HG02884 (cell line): Measurements from ENCODE around the gene HYAL4.
"Not testable (repeated sequence)": the region's sequence is repeated elsewhere in the genome, so short reads cannot be mapped to it uniquely, and the experiment has no call there.

Source experiments
- ATAC-seq: cut with Tn5 transposase; IDR thresholded peaks from one replicate; pipeline ENCODE4 v1.9.1; 2021; ENCODE audit warnings: mild to moderate bottlenecking, moderate library complexity; ENCODE audit not compliant: unreplicated experiment

The HYAL4 gene

DNA sequence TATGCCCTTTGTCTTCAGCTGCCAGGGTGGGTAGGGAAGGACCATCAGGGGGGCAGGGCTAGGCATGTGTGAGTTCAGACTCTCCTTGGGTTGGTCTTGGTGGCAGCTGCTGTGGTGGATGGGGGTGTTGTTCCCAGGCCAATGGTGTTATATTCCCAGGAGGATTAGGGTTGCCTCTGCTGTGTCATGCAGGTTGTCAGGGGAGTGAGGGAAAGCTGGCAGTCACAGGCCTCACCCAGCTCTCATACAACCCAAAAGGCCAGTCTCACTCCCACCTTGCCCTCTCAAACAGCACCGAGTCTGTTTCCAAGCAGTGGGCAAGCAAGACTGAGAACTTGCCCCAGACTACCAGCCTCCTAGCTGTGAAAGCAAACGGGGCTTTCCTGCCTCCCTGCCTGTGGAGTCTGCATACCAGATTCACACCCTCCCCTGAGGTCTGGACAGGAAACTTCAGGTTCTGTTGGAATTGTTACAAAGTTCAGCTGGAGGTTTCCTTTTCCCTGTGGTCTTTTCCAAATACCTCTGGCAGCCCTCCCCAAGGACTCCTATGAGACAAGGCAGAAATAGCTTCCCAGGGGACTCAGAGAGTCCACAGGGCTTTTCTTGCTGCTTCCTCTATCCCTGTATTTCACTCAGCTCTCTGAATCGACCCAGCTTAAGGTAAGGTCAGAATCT, 1.4 kb downstream of the HYAL4 start:
- no peak for ATAC-seq

GRCh38 chr7:123847868-123848267, 2.9 kb downstream of the HYAL4 start:
- ATAC-seq = no peak

GRCh38 chr7:123849855-123850254, 4.9 kb downstream of the HYAL4 start:
- no peak for ATAC-seq

- not testable (repeated sequence) for ATAC-seq
Observed at GRCh38 chr7:123851404-123851803, 6.4 kb downstream of the HYAL4 start.

GRCh38 chr7:123854291-123854690, 9.3 kb downstream of the HYAL4 start:
- ATAC-seq = not testable (repeated sequence)

DNA sequence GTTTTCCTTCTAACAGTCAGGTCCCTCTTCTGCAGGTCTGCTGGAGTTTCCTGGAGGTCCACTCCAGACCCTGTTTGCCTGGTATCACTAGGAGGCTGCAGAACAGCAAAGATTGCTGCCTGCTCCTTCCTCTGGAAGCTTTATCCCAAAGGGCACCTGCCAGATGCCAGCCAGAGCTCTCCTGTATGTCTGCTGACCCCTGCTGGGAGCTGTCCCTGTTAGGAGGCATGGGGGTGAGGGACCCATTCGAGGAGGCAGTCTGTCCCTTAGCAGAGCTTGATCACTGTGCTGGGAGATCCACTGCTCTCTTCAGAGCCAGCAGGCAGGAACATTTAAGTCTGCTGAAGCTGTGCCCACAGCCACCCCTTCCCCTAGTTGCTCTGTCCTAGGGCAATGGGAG, 11.5 kb downstream of the HYAL4 start:
- not testable (repeated sequence) for ATAC-seq

- ATAC-seq = no peak
Observed at GRCh38 chr7:123860848-123861247, 15.9 kb downstream of the HYAL4 start.

DNA sequence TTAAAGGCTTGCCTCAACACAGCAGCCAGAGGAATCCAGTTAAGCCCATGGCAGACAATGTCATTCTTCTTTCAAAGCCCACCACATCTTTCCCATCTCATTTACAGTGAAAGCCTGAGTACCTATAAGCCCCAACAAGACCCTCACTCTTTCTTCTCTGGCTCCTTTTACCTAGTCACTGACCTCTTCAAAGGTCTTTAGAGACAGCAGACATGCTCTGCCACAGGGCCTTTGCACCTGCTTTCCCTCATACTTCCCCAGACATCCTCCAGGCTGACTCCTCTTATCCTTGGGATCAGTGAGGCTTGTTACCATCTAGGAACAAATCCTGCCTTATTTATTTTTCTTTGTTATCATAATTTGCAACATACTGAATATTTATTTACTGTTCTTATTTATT, 17.8 kb downstream of the HYAL4 start:
- ATAC-seq = no peak

GRCh38 chr7:123863461-123863860, 18.5 kb downstream of the HYAL4 start:
- ATAC-seq = no peak

DNA sequence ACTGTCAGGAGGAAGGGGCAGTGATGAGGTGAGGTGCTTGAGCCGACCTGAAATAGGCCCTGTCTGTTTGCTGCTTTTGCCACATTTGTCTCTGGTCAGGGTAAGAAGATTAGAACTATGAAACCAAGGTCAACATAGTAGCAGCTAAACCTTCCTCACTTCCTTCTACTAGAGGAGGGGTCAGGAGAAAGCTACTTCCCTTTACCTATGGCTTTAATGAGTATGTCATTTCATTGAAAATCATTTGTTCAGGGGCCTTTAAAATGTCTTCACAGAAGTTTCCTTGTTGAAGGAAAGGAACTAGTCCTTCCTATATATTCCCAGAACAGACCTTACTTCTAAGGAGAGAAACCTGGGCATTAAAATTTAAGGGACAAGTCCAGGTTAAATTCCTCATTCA, 19.0 kb downstream of the HYAL4 start:
- no peak for ATAC-seq

GRCh38 chr7:123864436-123864835, 19.5 kb downstream of the HYAL4 start:
- no peak for ATAC-seq

DNA sequence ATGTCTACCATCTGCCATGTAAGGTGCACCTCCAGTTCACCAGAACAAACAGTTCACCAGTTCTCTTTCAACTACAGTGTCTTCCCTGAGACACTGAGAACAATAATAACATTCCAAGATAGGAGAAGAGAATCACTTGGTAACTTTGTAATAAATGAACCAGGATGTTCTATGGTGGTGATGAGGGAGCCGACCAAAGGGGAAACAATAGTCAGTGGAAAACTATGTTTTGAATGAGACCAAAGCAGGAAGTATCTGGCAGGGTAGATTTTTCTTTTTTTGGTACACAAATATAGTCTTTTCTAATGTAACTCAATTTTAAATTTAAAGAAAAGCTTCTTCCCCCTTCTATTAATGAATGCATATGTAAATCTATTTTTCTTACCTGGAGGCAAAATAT, 20.0 kb downstream of the HYAL4 start:
- no peak for ATAC-seq

DNA sequence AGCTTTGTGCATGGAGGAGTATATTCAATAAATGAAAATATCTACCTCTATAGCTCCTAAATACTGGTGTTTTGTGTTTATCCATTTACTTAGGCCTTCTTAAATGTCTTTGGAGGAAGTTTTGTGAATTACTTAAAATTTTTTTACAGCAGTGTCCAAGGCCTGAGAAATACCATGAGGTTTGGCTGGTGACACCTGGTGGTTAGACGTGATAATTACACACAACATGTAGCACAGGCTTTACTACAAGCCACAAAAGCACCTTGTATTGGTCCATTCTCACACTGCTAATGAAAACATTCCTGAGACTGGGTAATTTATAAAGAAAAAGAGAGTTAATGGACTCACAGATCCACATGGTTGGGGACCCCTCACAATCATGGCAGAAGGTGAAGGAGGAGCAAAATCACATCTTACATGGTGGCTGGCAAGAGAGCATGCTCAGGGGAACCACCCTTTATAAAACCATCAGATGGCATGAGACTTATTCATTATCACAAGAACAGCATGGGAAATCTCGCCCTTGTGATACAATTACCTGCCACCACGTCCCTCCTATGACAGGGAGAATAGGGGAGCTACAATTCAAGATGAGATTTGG, 20.6 kb downstream of the HYAL4 start:
- peak; percentile 82 for ATAC-seq

DNA sequence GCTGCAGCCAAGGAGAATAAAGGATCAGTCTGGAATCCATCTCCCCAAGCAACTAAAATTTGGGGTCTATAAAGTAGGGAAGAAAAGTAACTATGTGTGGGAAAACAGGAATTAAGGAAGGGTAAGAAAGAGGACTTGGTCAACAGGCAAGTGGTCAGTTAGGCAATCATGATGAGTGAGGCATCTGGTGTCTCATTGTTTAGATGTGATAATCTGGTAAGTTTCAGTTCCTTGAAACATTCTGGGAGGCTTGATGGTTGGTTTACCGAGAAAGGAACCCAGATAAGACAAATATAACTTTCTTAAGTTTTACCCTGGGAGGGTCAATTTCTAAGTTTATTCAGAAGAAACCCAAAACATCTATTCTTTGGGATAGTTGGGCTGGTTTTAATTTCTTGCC, 22.3 kb downstream of the HYAL4 start:
- peak; percentile 38 for ATAC-seq

GRCh38 chr7:123871998-123872867, 27.3 kb downstream of the HYAL4 start:
- peak; percentile 92 for ATAC-seq

GRCh38 chr7:123872908-123873307, 27.9 kb downstream of the HYAL4 start:
- no peak for ATAC-seq

DNA sequence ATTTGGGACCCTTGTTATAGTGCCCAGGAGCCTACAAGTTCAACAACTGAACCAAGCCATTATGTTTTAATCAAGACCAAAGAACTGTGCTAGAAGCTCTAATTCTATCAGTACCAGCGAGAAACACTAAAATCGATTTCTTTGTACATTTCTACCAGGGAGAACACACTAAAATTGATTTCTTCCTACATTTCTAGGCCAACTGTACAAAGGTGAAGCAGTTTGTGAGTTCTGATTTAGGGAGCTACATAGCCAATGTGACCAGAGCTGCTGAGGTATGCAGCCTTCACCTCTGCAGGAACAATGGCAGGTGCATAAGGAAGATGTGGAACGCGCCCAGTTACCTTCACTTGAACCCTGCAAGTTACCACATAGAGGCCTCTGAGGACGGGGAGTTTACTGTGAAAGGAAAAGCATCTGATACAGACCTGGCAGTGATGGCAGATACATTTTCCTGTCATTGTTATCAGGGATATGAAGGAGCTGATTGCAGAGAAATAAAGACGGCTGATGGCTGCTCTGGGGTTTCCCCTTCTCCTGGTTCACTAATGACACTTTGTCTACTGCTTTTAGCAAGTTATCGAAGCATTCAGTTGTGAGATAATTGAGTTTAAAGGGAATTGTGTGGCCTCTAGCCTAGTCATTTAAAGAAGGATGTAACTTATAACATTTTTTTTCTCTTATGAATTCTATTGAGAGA, 31.7 kb downstream of the HYAL4 start:
- no peak for ATAC-seq

DNA sequence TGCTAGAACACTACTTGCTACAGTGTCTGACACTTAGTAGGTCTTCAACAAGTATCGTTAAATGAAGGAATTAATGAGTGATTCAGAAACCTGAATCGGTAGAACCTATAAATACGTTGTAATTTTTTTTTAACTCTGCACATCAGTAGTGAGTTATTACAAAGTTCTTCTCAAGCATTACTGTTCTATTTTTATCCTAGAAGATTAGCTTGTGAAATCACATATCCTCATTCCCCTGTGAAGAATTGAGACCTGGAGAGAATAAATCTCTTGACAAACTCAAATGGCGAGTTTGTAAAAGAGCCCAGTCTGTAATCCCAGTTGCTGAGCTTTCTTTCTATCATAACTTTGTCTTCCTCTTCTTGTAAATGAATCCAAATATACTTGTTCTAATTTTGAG, 34.7 kb downstream of the HYAL4 start:
- ATAC-seq = no peak

GRCh38 chr7:123881300-123881699, 36.3 kb downstream of the HYAL4 start:
- ATAC-seq = no peak

GRCh38 chr7:123883154-123883553, 38.2 kb downstream of the HYAL4 start:
- ATAC-seq = no peak

DNA sequence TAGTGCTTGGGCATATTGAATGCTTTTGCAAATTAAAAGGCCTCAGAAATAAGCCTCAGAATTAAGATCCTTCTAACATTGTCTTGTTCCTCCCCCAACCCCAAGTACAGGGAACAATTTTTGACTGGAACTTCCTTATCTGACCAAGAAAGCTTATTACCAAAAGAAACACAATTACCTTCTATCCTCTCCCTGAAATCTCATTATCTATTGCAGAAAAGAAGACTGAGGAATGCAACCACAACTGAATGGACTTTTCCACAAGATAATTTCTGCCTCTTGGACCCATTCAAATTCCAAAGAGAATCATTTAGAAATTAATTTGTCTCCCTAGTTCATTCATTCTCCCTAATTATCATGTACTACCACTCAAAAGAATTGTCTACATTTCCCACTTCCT, 43.2 kb downstream of the HYAL4 start:
- ATAC-seq = no peak
